ENCODE data around the gene MOSPD3. TPM values are rescaled to one million over a fixed set of nuclear protein-coding genes. Genes with fewer than 3 reads are reported as not detected.

Gene MOSPD3
- total RNA-seq, 3 donors from 2014 or later, result 8.8 to 12.6 (median 11.8) TPM

DNA sequence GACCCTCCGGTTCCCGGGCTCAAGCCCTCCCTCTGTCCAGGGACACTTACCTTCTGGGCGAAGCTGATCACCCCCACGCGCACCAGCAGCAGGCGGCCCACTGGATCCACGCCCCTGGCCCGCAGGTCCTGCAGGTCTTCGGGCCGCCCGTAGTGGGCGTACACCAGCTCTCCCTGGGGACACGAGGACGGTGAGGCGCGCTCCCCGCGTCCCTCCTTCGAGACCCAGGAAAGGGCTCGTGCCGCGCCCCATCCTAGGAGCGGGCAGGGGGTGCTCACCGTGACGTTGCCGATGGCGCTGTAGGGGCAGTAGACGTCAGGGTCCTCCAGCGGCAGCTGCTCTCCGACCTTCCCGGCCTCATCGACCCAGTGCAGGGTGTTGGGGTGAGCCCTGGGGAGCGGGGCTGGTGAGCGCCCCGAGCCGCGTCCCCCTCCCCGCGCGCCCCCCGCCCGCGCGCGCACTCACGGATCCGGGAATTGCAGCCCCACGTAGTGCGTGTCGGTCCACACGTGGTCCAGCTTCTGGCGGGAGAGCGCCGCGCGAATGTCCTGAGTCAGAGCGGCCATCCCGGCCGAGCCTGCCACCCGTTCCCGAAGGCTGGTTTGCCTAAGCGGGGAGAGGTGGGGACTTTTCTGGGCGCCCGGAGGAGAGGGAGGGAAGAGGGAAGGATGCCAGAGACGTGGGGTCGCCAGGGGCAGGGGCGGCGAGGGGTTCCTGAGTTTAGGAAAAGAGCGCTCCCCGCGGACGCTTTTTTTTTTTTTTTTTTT, 20.8 kb downstream of the MOSPD3 start:
- no peak for DNase-seq (ENCODE audit: low spot score in 2 of 2)
- intact Hi-C loops (cut with DNase I; ENCODE audit: low total_unique reads), result no loop called here
- no peak for TF ChIP-seq POLR2A (IDR thresholded peaks at IDR 0.05)
- TF ChIP-seq POLR2AphosphoS5 (IDR thresholded peaks at IDR 0.05), result no peak
- TF ChIP-seq CTCF (IDR thresholded peaks at IDR 0.05), result peak in 2 of 3 donors; percentile 16 to 28
- no peaks in the 10 kb centered on the region for H3K36me3 ChIP-seq
- no peaks in the 10 kb centered on the region for H3K9me3 ChIP-seq
- no peak overlapping the region for H3K27ac ChIP-seq
- H3K4me3 ChIP-seq, result peak overlapping the region; percentile 46 to 80 (median 57)
- peaks cover 0 to 4% of the 10 kb centered on the region in 2 donors for H3K4me1 ChIP-seq
- no peaks in the 10 kb centered on the region for H3K27me3 ChIP-seq

DNA sequence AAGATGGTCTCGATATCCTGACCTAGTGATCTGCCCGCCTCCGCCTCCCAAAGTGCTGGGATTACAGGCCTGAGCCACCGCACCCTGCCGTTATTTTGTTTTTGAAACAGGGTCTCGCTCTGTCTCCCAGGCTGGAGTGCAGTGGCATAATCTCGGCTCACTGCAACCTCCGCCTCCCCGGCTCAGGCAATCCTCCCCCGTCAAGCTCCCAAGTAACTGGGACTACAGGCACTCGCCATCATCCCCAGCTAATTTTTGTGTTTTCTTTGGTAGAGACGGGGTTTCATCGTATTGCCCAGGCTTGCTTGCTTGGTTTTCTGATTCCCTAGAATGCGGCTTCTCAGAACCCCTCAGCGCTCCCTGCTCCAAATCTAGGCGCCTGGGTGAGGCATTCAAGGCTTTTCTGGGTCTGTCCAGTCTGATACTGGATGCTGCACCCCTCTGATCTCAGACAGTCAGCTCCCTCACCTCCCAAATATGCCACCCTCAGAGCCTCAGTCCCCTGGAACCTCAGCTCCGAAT, 27.7 kb downstream of the MOSPD3 start:
- no peak for TF ChIP-seq POLR2A (IDR thresholded peaks at IDR 0.05)
- no peak for TF ChIP-seq POLR2AphosphoS5 (IDR thresholded peaks at IDR 0.05)
- TF ChIP-seq CTCF (IDR thresholded peaks at IDR 0.05), result no peak
- Histone ChIP-seq H3K27ac (no peak overlapping the region), H3K4me3 (no peak overlapping the region), H3K36me3 (no peaks in the 10 kb centered on the region), H3K9me3 (no peaks in the 10 kb centered on the region), H3K4me1 (no peaks in the 10 kb centered on the region), H3K27me3 (peaks cover 7 to 15% of the 10 kb centered on the region in 2 donors)
- intact Hi-C loops (cut with DNase I; ENCODE audit: low total_unique reads), result no loop called here
- no peak for DNase-seq (ENCODE audit: low spot score in 2 of 2)

DNA sequence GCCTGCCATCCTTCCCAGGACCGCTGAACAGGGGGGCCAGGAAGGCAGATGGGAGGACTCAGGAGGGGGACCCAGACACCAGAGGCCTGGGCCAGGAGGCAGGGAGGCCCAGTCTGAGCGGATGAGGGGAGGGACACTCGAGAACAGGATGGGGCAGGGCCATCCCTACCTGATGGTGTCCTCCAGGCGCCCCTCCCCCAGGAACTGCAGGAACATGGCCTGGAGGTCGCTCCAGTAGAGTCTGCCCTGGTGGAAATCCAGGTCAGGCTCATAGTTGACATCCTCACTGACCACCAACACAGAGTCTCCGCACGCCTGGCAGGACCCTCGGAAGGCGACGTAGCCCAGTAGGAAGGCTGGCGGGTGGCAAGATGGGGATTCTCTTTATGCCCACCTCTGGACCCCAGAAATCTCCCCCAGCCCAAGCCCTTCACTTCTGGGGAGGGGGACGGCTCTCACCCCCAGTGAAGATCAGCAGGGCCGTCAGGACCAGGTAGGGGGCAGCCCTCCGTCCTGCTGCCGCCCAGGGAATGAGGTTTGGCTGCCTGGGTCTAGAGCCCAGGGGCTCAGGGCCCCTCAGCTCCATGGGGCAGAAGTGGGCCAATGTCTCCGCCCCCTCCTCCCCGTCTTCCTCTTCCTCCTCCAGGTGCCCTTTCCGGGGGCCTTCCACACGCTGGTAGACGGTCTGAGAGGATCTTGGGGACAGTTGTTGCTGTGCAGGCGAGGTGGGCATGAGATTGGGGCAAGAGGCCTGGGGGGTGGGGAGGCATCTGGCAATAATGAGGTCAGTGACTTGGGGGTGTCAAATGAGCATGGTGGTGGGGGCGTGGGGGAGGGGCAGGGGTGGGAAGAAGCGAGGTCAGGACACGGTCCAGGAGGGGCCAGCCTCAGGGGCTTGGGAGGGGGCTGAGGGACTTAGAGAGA, 28.4 kb downstream of the MOSPD3 start:
- no peaks in the 10 kb centered on the region for H3K9me3 ChIP-seq
- no peaks in the 10 kb centered on the region for H3K36me3 ChIP-seq
- no peak for TF ChIP-seq CTCF (IDR thresholded peaks at IDR 0.05)
- TF ChIP-seq POLR2A (IDR thresholded peaks at IDR 0.05), result no peak
- no peak for TF ChIP-seq POLR2AphosphoS5 (IDR thresholded peaks at IDR 0.05)
- H3K27ac ChIP-seq, result no peak overlapping the region
- no peaks in the 10 kb centered on the region for H3K4me1 ChIP-seq
- intact Hi-C loops (cut with DNase I; ENCODE audit: low total_unique reads), result no loop called here
- H3K4me3 ChIP-seq, result no peak overlapping the region
- no peak for DNase-seq (ENCODE audit: low spot score in 2 of 2)
- peaks cover 7 to 15% of the 10 kb centered on the region in 2 donors for H3K27me3 ChIP-seq

- TF ChIP-seq POLR2AphosphoS5 (IDR thresholded peaks at IDR 0.05) (no peak), CTCF (IDR thresholded peaks at IDR 0.05) (no peak), POLR2A (IDR thresholded peaks at IDR 0.05) (no peak)
- H3K27me3 ChIP-seq, result peaks cover 7 to 15% of the 10 kb centered on the region in 2 donors
Measured at GRCh38 chr7:100641463-100641859, 29.1 kb downstream of the MOSPD3 start, which contains the start of gene TFR2. TFR2 (minus strand) TSS chr7:100641552; CDS start chr7:100641509, 43 bp downstream.

More at GRCh38 chr7:100641463-100641859, 29.1 kb downstream of the MOSPD3 start, which contains the start of gene TFR2:
- Histone ChIP-seq H3K27ac (no peak within 1 kb of the TSS), H3K4me1 (no peaks in the 10 kb centered on the region), H3K4me3 (no peak within 1 kb of the TSS), H3K9me3 (no peaks in the 10 kb centered on the region), H3K36me3 (no peaks in the 10 kb centered on the region)
- intact Hi-C loops (cut with DNase I; ENCODE audit: low total_unique reads), result no loop called here
- no peak for DNase-seq (ENCODE audit: low spot score in 2 of 2)
